ENCODE data around the gene NUP88. TPM values are rescaled to one million over a fixed set of nuclear protein-coding genes. Genes with fewer than 3 reads are reported as not detected.
"Not testable (repeated sequence)": the region's sequence is repeated elsewhere in the genome, so short reads cannot be mapped to it uniquely, and the experiment has no call there.

NUP88 gene
- total and polyA plus RNA-seq, 2 donors (not counting 3 experiments of a cell fraction or from before 2014, with no cell fraction given), result 52.5 to 95.8 TPM

GRCh38 chr17:5431949-5432556 is 12.6 kb upstream of the NUP88 start:
- CTCF ChIA-PET, result interaction anchor here (0.7 to 1.5 kb wide), 2 partner anchors 9 kb away, joined by 3 read pairs; no protein-coding TSS in a partner anchor
- H3K9ac ChIP-seq (replicated peaks; ENCODE audit: extremely low read depth, insufficient read depth, low read length), result no peak overlapping the region

GRCh38 chr17:5431234-5431633 is 11.8 kb upstream of the NUP88 start:
- H3K9me3 ChIP-seq (replicated peaks; ENCODE audit: control insufficient read depth, insufficient read depth, low read length); H2AFZ ChIP-seq (ENCODE audit: low read depth, low read length); H3K9me1 ChIP-seq (replicated peaks; ENCODE audit: control insufficient read depth, extremely low read depth, insufficient read depth, low read length); intact Hi-C loops (cut with micrococcal nuclease); H4K20me1 ChIP-seq (replicated peaks; ENCODE audit: control insufficient read depth, extremely low read depth, insufficient read depth, low read length); H3K79me2 ChIP-seq (ENCODE audit: control insufficient read depth, insufficient read depth, low read length); dilution Hi-C loops (cut with MboI; ENCODE audit: extremely low pct_ligation_motif_present, low sequenced_read_pairs); H3K27ac ChIP-seq (ENCODE audit: insufficient read depth, low read depth, low read length); H3K27me3 ChIP-seq (ENCODE audit: control insufficient read depth in 2 of 2, insufficient read depth in 2 of 2, low read length in 2 of 2); H3K9ac ChIP-seq (replicated peaks; ENCODE audit: extremely low read depth, insufficient read depth, low read length); FAIRE-seq; BruUV-seq (replicated peaks); H3K4me1 ChIP-seq (ENCODE audit: control insufficient read depth, extremely low read depth, insufficient read depth, low read length); DNase-seq (ENCODE audit: low read depth, low spot score); H3K4me2 ChIP-seq (ENCODE audit: insufficient read depth, low read length); H3K4me3 ChIP-seq (replicated peaks in 1 of 3; ENCODE audit: insufficient read depth in 1 of 3, low read depth in 1 of 3, low read length in 3 of 3): not testable (repeated sequence)
- POLR2A ChIA-PET, result interaction anchor here (0.7 kb wide), 1 partner anchor 164 kb away, joined by 6 read pairs; no protein-coding TSS in a partner anchor
- H3K36me3 ChIP-seq (ENCODE audit: control insufficient read depth in 2 of 2, extremely low read depth in 1 of 2, insufficient read depth in 2 of 2, low read length in 2 of 2), result peaks cover 22 to 48% of the 10 kb centered on the region in 2 experiments
- CTCF ChIA-PET, result interaction anchor here (0.6 to 6.0 kb wide), 3 partner anchors 8 to 97 kb away, joined by 3 to 43 read pairs (median 3); partner anchors contain the start of gene C1QBP

More at GRCh38 chr17:5431949-5432556, 12.6 kb upstream of the NUP88 start:
- H3K4me1 ChIP-seq (ENCODE audit: control insufficient read depth, extremely low read depth, insufficient read depth, low read length), result peaks cover 3% of the 10 kb centered on the region
- no TSS peak for BruUV-seq (replicated peaks)
- POLR2A ChIA-PET, result no interaction called here
- FAIRE-seq, result no peak
- H3K27me3 ChIP-seq (ENCODE audit: control insufficient read depth in 2 of 2, insufficient read depth in 2 of 2, low read length in 2 of 2), result no peaks in the 10 kb centered on the region
- intact Hi-C loops (cut with micrococcal nuclease) (no loop called here), dilution Hi-C loops (cut with MboI; ENCODE audit: extremely low pct_ligation_motif_present, low sequenced_read_pairs) (no loop called here)
- no peak overlapping the region for H3K4me2 ChIP-seq (ENCODE audit: insufficient read depth, low read length)
- H3K27ac ChIP-seq (ENCODE audit: insufficient read depth, low read depth, low read length), result no peak overlapping the region
- H4K20me1 ChIP-seq (replicated peaks; ENCODE audit: control insufficient read depth, extremely low read depth, insufficient read depth, low read length), result no peaks in the 10 kb centered on the region
- H3K36me3 ChIP-seq (ENCODE audit: control insufficient read depth in 2 of 2, extremely low read depth in 1 of 2, insufficient read depth in 2 of 2, low read length in 2 of 2), result peaks cover 21 to 47% of the 10 kb centered on the region in 2 experiments
- TF ChIP-seq MYC (IDR thresholded peaks at IDR 0.05; ENCODE audit: low read depth, low read length) (no peak), MAX (IDR thresholded peaks at IDR 0.05; ENCODE audit: insufficient read depth, insufficient read length) (no peak), CTCF (IDR thresholded peaks at IDR 0.05; ENCODE audit: extremely low read depth in 1 of 2, insufficient read depth in 1 of 2, low read depth in 1 of 2, low read length in 2 of 2) (no peak), FOS (IDR thresholded peaks at IDR 0.05; ENCODE audit: borderline replicate concordance, insufficient read depth, low read length) (no peak), GATA2 (IDR thresholded peaks at IDR 0.05; ENCODE audit: insufficient read depth, insufficient read length, low read depth, low read length) (no peak)
- H3K9me1 ChIP-seq (replicated peaks; ENCODE audit: control insufficient read depth, extremely low read depth, insufficient read depth, low read length), result no peaks in the 10 kb centered on the region
- no peak overlapping the region for H3K4me3 ChIP-seq (replicated peaks in 1 of 3; ENCODE audit: insufficient read depth in 1 of 3, low read depth in 1 of 3, low read length in 3 of 3)
- H2AFZ ChIP-seq (ENCODE audit: low read depth, low read length), result no peak overlapping the region
- no peak for DNase-seq (ENCODE audit: low read depth, low spot score)
- peaks cover 10% of the 10 kb centered on the region for H3K79me2 ChIP-seq (ENCODE audit: control insufficient read depth, insufficient read depth, low read length)
- H3K9me3 ChIP-seq (replicated peaks; ENCODE audit: control insufficient read depth, insufficient read depth, low read length), result no peaks in the 10 kb centered on the region
